Calu3 (cell line): Measurements from ENCODE around the gene UXS1. TPM values are rescaled to one million over a fixed set of nuclear protein-coding genes. Genes with fewer than 3 reads are reported as not detected.

Experiments used
- BruUV-seq: library from RNA; stranded (reverse); fragments of 400-500 nt; replicated peaks from 2 replicates; lab custom pipeline; 2021; lab: Mats Ljungman, UMichigan
- CTCF ChIA-PET: fragments of 300-600 bp; sonication (Branson Sonifier 250); formaldehyde crosslinking; loops from one replicate; lab custom pipeline; 2022; ENCODE audit warnings: antibody characterized with exemption; lab: Charles Lee
- DNase-seq: peaks from one replicate; pipeline ENCODE4 v3.0.0; 2022
- H3K27ac Mint-ChIP-seq: one replicate; pipeline ENCODE4 v1.8.0; 2022; ENCODE audit warnings: mixed read lengths; ENCODE audit not compliant: unreplicated experiment
- H3K27me3 Mint-ChIP-seq: one replicate; pipeline ENCODE4 v1.8.0; 2022; ENCODE audit warnings: mixed read lengths; ENCODE audit not compliant: unreplicated experiment
- H3K36me3 Mint-ChIP-seq: one replicate; pipeline ENCODE4 v1.8.0; 2022; ENCODE audit warnings: mild to moderate bottlenecking, moderate library complexity, mixed read lengths; ENCODE audit not compliant: insufficient read depth, unreplicated experiment
- H3K4me1 Mint-ChIP-seq: one replicate; pipeline ENCODE4 v1.8.0; 2022; ENCODE audit warnings: mild to moderate bottlenecking, low read depth, mixed read lengths; ENCODE audit not compliant: unreplicated experiment
- H3K4me3 Mint-ChIP-seq: one replicate; pipeline ENCODE4 v1.8.0; 2022; ENCODE audit warnings: mild to moderate bottlenecking, low read depth, moderate library complexity, mixed read lengths; ENCODE audit not compliant: unreplicated experiment
- H3K9me3 Mint-ChIP-seq: one replicate; pipeline ENCODE4 v1.8.0; 2022; ENCODE audit warnings: low read depth, mixed read lengths; ENCODE audit not compliant: unreplicated experiment
- intact Hi-C: fragments of 100-400 bp; cut with micrococcal nuclease; formaldehyde crosslinking; loops from one replicate; pipeline ENCODE4 v1.10.0; 2022; ENCODE audit not compliant: unreplicated experiment
- total RNA-seq: library from RNA; stranded (reverse); gene quantifications from 2 replicates; pipeline ENCODE4 v1.2.3, GENCODE V29; 2022
- TF ChIP-seq, protein P1 (sequence below): fragments of 200-600 bp; IDR thresholded peaks from one replicate; pipeline ENCODE4 v1.8.0; 2022; ENCODE audit warnings: antibody characterized with exemption; ENCODE audit not compliant: unreplicated experiment

The UXS1 gene
- total RNA-seq, 1 experiment from 2014 or later, result 87.7 TPM

DNA sequence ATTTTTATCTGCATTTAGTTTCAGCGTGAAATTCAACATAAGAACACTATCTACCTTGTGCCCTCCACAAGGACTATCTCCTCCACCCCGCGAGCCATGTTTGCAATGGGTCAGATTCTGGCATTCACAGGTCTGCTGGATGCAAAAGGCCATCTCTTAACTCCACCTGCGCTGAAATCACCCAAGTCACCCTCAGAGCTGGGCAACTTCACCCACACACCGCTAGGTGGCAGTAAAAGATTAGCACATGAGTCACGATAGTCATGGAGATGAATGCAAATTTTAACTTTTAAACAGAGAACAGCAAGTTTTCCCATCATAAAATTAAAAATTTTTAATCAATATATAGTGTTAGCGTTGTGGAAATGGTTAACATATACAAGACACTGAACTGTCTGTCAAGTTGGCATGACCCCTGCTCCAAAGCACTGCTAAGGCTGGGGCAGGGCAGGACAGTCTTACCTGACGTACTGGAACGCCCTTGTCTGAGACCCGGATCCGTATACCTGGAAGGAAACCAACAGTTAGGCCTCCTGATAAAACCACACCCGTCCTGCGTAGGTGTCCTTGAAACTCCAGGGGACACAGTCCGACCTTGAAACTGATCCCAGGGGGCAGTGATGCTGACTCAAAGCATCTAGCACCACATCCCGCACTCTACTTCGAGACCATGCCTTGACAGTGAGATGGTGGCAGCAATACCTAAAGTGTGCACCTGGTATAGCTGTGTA, 89.6 kb downstream of the UXS1 start:
- Mint-ChIP-seq H3K27ac (no peak overlapping the region), H3K9me3 (no peaks in the 10 kb centered on the region), H3K27me3 (no peaks in the 10 kb centered on the region), H3K4me3 (no peak overlapping the region), H3K4me1 (no peaks in the 10 kb centered on the region), H3K36me3 (peaks cover 11% of the 10 kb centered on the region)
- CTCF ChIA-PET, result interaction anchor here (1.0 to 1.2 kb wide), 3 partner anchors 57 to 478 kb away, joined by 3 to 4 read pairs (median 3); no protein-coding TSS in a partner anchor
- TF ChIP-seq, protein P1, sequence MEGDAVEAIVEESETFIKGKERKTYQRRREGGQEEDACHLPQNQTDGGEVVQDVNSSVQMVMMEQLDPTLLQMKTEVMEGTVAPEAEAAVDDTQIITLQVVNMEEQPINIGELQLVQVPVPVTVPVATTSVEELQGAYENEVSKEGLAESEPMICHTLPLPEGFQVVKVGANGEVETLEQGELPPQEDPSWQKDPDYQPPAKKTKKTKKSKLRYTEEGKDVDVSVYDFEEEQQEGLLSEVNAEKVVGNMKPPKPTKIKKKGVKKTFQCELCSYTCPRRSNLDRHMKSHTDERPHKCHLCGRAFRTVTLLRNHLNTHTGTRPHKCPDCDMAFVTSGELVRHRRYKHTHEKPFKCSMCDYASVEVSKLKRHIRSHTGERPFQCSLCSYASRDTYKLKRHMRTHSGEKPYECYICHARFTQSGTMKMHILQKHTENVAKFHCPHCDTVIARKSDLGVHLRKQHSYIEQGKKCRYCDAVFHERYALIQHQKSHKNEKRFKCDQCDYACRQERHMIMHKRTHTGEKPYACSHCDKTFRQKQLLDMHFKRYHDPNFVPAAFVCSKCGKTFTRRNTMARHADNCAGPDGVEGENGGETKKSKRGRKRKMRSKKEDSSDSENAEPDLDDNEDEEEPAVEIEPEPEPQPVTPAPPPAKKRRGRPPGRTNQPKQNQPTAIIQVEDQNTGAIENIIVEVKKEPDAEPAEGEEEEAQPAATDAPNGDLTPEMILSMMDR, result peak; percentile 78
- no TSS peak for BruUV-seq
- intact Hi-C loops, result loop anchor here (1.0 to 10.0 kb wide), 5 partner anchors 89 to 480 kb away; partner anchors contain the start of gene RGPD3
- DNase-seq, result peak; percentile 64

DNA sequence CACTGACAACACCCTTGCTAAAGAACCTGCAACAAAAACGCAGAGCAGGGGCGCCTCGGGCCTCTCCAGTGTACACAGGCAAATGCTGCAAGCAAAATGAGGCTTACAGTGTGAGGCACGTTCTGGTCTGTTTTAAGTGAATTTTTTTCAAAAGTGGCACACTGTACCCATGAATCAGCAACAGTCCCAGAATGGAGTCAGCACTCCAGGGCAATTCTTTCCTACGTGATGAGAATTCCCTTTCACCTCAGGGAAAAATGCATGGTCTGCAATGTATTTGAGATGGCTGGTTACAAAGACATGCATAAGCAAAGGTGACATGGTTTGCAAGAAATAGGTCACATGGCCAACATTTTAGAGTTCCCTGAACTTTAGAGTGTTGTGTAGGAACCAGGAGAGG, 94.4 kb downstream of the UXS1 start:
- Mint-ChIP-seq H3K36me3 (peaks cover 14% of the 10 kb centered on the region), H3K9me3 (no peaks in the 10 kb centered on the region), H3K27ac (no peak overlapping the region), H3K4me1 (no peaks in the 10 kb centered on the region), H3K27me3 (no peaks in the 10 kb centered on the region), H3K4me3 (no peak overlapping the region)
- CTCF ChIA-PET, result no interaction called here
- BruUV-seq, result no TSS peak
- intact Hi-C loops, result loop anchor here (10.0 kb wide), 3 partner anchors 165 to 485 kb away; partner anchors contain the start of gene RGPD3
- TF ChIP-seq, protein P1, result no peak
- DNase-seq, result no peak

DNA sequence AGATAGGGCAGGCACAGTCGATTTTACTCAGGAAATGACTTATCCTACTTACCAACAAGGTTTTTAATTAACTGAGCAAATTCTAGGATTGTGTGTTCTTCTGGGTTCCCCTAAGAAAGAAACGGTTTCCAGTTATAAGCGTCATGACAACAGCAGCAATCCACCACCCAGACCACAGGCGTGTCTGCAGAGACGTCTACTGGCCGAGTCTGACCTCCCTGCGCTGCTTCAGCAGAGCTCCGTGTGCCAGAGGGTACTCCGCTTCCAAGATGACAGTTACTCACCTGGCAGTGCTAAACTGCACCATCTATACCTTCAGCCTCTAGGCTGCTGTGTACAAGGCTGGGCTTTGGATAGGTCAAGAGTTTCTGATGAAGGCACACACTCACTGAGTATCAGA, 95.4 kb downstream of the UXS1 start:
- CTCF ChIA-PET, result interaction anchor here (0.6 to 0.7 kb wide), 2 partner anchors 167 to 528 kb away, joined by 3 read pairs; no protein-coding TSS in a partner anchor
- BruUV-seq, result no TSS peak
- DNase-seq, result no peak
- no peaks in the 10 kb centered on the region for H3K4me1 Mint-ChIP-seq
- H3K27me3 Mint-ChIP-seq, result no peaks in the 10 kb centered on the region
- peaks cover 9% of the 10 kb centered on the region for H3K36me3 Mint-ChIP-seq
- no peak overlapping the region for H3K27ac Mint-ChIP-seq
- intact Hi-C loops, result no loop called here
- H3K9me3 Mint-ChIP-seq, result no peaks in the 10 kb centered on the region
- H3K4me3 Mint-ChIP-seq, result no peak overlapping the region
- TF ChIP-seq, protein P1, result no peak

DNA sequence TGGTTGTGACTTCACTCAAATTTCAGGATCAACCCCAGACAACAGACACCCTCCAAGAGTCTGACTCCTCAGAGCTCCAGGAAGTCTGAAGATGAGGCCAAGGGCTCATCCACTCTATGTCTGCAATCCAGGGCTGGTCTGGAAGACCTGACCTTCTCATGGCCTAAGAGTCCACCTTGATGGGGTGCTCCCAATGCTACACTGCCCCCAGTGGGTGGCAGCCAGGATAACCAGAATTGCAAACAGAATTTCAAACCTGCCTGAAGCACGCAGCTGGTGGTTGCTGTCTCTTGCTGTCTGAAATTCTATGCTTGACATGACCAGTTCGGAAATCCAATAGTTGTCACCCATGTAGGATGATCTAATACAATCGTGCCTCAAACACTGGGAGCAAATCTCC, 96.0 kb downstream of the UXS1 start:
- peaks cover 9% of the 10 kb centered on the region for H3K36me3 Mint-ChIP-seq
- CTCF ChIA-PET, result interaction anchor here (0.7 kb wide), 1 partner anchor 528 kb away, joined by 3 read pairs; no protein-coding TSS in a partner anchor
- H3K27me3 Mint-ChIP-seq, result no peaks in the 10 kb centered on the region
- TF ChIP-seq, protein P1, result peak; percentile 35
- intact Hi-C loops, result no loop called here
- H3K4me3 Mint-ChIP-seq, result no peak overlapping the region
- no peaks in the 10 kb centered on the region for H3K4me1 Mint-ChIP-seq
- H3K9me3 Mint-ChIP-seq, result no peaks in the 10 kb centered on the region
- no peak overlapping the region for H3K27ac Mint-ChIP-seq
- BruUV-seq, result no TSS peak
- peak; percentile 30 for DNase-seq
